ENCODE measurements around the gene SFRP2. TPM values are rescaled to one million over a fixed set of nuclear protein-coding genes. Genes with fewer than 3 reads are reported as not detected.

Gene SFRP2
- total and polyA plus RNA-seq, 2 donors from 2014 or later: 4.1 TPM; not detected in 1

GRCh38 chr4:153798901-153799693 is 10.2 kb upstream of the SFRP2 start:
- no peak overlapping the region for H3K27ac ChIP-seq (ENCODE audit: low read depth in 2 of 2, low read length in 2 of 2)
- intact Hi-C loops (cut with DNase I): no loop called here
- FAIRE-seq (no peak), DNase-seq (no peak)
- no peak overlapping the region for H3K9ac ChIP-seq (ENCODE audit: low read length in 3 of 3)
- no peaks in the 10 kb centered on the region for H3K27me3 ChIP-seq (ENCODE audit: control insufficient read depth, insufficient read depth, low read length)
- no peaks in the 10 kb centered on the region for H3K36me3 ChIP-seq (ENCODE audit: control insufficient read depth in 2 of 3, insufficient read depth in 3 of 3, low read length in 3 of 3)
- no peaks in the 10 kb centered on the region for H3K9me3 ChIP-seq (ENCODE audit: control insufficient read depth in 2 of 3, insufficient read depth in 1 of 3, low read length in 3 of 3)
- no peak overlapping the region for H3K4me3 ChIP-seq (ENCODE audit: low read length in 3 of 3)
- no peaks in the 10 kb centered on the region for H3K4me1 ChIP-seq (ENCODE audit: control insufficient read depth in 2 of 3, insufficient read depth in 2 of 3, low read depth in 1 of 3, low read length in 3 of 3)
- TF ChIP-seq, protein P1, sequence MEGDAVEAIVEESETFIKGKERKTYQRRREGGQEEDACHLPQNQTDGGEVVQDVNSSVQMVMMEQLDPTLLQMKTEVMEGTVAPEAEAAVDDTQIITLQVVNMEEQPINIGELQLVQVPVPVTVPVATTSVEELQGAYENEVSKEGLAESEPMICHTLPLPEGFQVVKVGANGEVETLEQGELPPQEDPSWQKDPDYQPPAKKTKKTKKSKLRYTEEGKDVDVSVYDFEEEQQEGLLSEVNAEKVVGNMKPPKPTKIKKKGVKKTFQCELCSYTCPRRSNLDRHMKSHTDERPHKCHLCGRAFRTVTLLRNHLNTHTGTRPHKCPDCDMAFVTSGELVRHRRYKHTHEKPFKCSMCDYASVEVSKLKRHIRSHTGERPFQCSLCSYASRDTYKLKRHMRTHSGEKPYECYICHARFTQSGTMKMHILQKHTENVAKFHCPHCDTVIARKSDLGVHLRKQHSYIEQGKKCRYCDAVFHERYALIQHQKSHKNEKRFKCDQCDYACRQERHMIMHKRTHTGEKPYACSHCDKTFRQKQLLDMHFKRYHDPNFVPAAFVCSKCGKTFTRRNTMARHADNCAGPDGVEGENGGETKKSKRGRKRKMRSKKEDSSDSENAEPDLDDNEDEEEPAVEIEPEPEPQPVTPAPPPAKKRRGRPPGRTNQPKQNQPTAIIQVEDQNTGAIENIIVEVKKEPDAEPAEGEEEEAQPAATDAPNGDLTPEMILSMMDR (IDR thresholded peaks at IDR 0.05; ENCODE audit: borderline replicate concordance, extremely low read depth, insufficient read depth): no peak

GRCh38 chr4:153798420-153798819 is 9.5 kb upstream of the SFRP2 start:
- Histone ChIP-seq H3K36me3 (ENCODE audit: control insufficient read depth in 2 of 3, insufficient read depth in 3 of 3, low read length in 3 of 3) (no peaks in the 10 kb centered on the region), H3K9me3 (ENCODE audit: control insufficient read depth in 2 of 3, insufficient read depth in 1 of 3, low read length in 3 of 3) (no peaks in the 10 kb centered on the region), H3K27me3 (ENCODE audit: control insufficient read depth, insufficient read depth, low read length) (no peaks in the 10 kb centered on the region), H3K27ac (ENCODE audit: low read depth in 2 of 2, low read length in 2 of 2) (no peak overlapping the region), H3K4me3 (ENCODE audit: low read length in 3 of 3) (no peak overlapping the region), H3K4me1 (ENCODE audit: control insufficient read depth in 2 of 3, insufficient read depth in 2 of 3, low read depth in 1 of 3, low read length in 3 of 3) (no peaks in the 10 kb centered on the region), H3K9ac (ENCODE audit: low read length in 3 of 3) (no peak overlapping the region)
- intact Hi-C loops (cut with DNase I): no loop called here
- DNase-seq: no peak
- TF ChIP-seq, protein P1 (IDR thresholded peaks at IDR 0.05; ENCODE audit: borderline replicate concordance, extremely low read depth, insufficient read depth): no peak
- FAIRE-seq: no peak

DNA sequence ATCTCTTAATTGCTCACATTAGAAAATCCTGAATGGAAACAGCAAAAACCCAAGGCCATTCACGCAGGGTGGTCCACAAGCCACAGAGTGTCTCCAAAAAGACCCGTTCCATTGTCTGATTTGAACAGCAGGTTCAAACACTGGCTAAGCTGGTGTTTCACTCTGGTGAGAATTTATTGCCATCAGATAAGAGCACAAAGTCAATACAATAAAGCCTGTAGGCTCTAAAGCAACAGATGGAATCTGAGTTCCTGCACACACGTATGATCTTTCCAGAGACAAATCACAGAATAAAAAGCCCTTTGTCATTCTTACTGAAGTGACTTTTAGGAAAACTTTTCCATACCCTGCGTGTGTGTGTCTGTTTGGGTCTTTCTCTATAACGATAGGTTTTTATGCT is 5.1 kb upstream of the SFRP2 start:
- no peak for DNase-seq
- peaks cover 0 to 8% (median 0%) of the 10 kb centered on the region in 3 donors for H3K4me1 ChIP-seq (ENCODE audit: control insufficient read depth in 2 of 3, insufficient read depth in 2 of 3, low read depth in 1 of 3, low read length in 3 of 3)
- TF ChIP-seq, protein P1 (IDR thresholded peaks at IDR 0.05; ENCODE audit: borderline replicate concordance, extremely low read depth, insufficient read depth): no peak
- H3K36me3 ChIP-seq (ENCODE audit: control insufficient read depth in 2 of 3, insufficient read depth in 3 of 3, low read length in 3 of 3): no peaks in the 10 kb centered on the region
- FAIRE-seq: no peak
- H3K9ac ChIP-seq (ENCODE audit: low read length in 3 of 3): no peak overlapping the region
- no peak overlapping the region for H3K4me3 ChIP-seq (ENCODE audit: low read length in 3 of 3)
- no peak overlapping the region for H3K27ac ChIP-seq (ENCODE audit: low read depth in 2 of 2, low read length in 2 of 2)
- no peaks in the 10 kb centered on the region for H3K9me3 ChIP-seq (ENCODE audit: control insufficient read depth in 2 of 3, insufficient read depth in 1 of 3, low read length in 3 of 3)
- peaks cover 14% of the 10 kb centered on the region for H3K27me3 ChIP-seq (ENCODE audit: control insufficient read depth, insufficient read depth, low read length)
- intact Hi-C loops (cut with DNase I): no loop called here

Measured in kidney (tissue), 14 donors.